ENCODE results near the gene SLC49A4. TPM values are rescaled to one million over a fixed set of nuclear protein-coding genes. Genes with fewer than 3 reads are reported as not detected.

The SLC49A4 gene
- total RNA-seq, 3 donors from 2014 or later (not counting 1 experiment from before 2014, with no cell fraction given) = 5.6 to 8.0 (median 7.5) TPM

- DNase-seq (no peak), ATAC-seq (no peak)
- H3K27ac ChIP-seq (ENCODE audit: low read length) = no peak overlapping the region
- H3K36me3 ChIP-seq (ENCODE audit: control insufficient read depth, insufficient read depth, low read length) = peaks cover 7% of the 10 kb centered on the region
- H3K27ac Mint-ChIP-seq = no peak overlapping the region
- no peak overlapping the region for H3K4me3 Mint-ChIP-seq
- no peaks in the 10 kb centered on the region for H3K9me3 Mint-ChIP-seq
- no peaks in the 10 kb centered on the region for H3K27me3 ChIP-seq (ENCODE audit: control insufficient read depth, insufficient read depth, low read length)
- H3K4me3 ChIP-seq (ENCODE audit: low read length) = no peak overlapping the region
- H3K4me1 ChIP-seq (ENCODE audit: control insufficient read depth, insufficient read depth, low read length) = peaks cover 6% of the 10 kb centered on the region
- intact Hi-C loops (cut with micrococcal nuclease) = no loop called here
- H3K9me3 ChIP-seq (ENCODE audit: control insufficient read depth, insufficient read depth, low read length) = no peaks in the 10 kb centered on the region
- H3K4me1 Mint-ChIP-seq = peaks cover 15% of the 10 kb centered on the region in 2 donors
- WGBS (ENCODE audit: insufficient coverage) = 96% methylated on average over 4 of the region's 4 CpGs
- H3K36me3 Mint-ChIP-seq = no peaks in the 10 kb centered on the region
- no peak for TF ChIP-seq CTCF (IDR thresholded peaks at IDR 0.05)
- no peaks in the 10 kb centered on the region for H3K27me3 Mint-ChIP-seq (ENCODE audit: low read depth in 2 of 2)
Observed at GRCh38 chr3:122880173-122880572, 85.3 kb downstream of the SLC49A4 start.

GRCh38 chr3:122880624-122881023 is 85.8 kb downstream of the SLC49A4 start:
- Histone ChIP-seq H3K9me3 (ENCODE audit: control insufficient read depth, insufficient read depth, low read length) (no peaks in the 10 kb centered on the region), H3K27ac (ENCODE audit: low read length) (no peak overlapping the region), H3K27me3 (ENCODE audit: control insufficient read depth, insufficient read depth, low read length) (no peaks in the 10 kb centered on the region), H3K36me3 (ENCODE audit: control insufficient read depth, insufficient read depth, low read length) (peaks cover 7% of the 10 kb centered on the region), H3K4me1 (ENCODE audit: control insufficient read depth, insufficient read depth, low read length) (peaks cover 2% of the 10 kb centered on the region), H3K4me3 (ENCODE audit: low read length) (no peak overlapping the region)
- intact Hi-C loops (cut with micrococcal nuclease) = no loop called here
- Mint-ChIP-seq H3K9me3 (no peaks in the 10 kb centered on the region), H3K4me3 (no peak overlapping the region), H3K27ac (no peak overlapping the region), H3K27me3 (ENCODE audit: low read depth in 2 of 2) (no peaks in the 10 kb centered on the region), H3K36me3 (no peaks in the 10 kb centered on the region), H3K4me1 (peaks cover 10% of the 10 kb centered on the region in 2 donors)
- TF ChIP-seq CTCF (IDR thresholded peaks at IDR 0.05) = no peak
- no peak for DNase-seq
- 93% methylated on average over 2 of the region's 4 CpGs for WGBS (ENCODE audit: insufficient coverage)
- ATAC-seq = no peak

- no peak for ATAC-seq
- H3K27ac ChIP-seq (ENCODE audit: low read length) = no peak overlapping the region
- no peaks in the 10 kb centered on the region for H3K9me3 ChIP-seq (ENCODE audit: control insufficient read depth, insufficient read depth, low read length)
- no peak overlapping the region for H3K4me3 ChIP-seq (ENCODE audit: low read length)
- Mint-ChIP-seq H3K4me3 (no peak overlapping the region), H3K4me1 (no peaks in the 10 kb centered on the region), H3K27me3 (ENCODE audit: low read depth in 2 of 2) (no peaks in the 10 kb centered on the region), H3K36me3 (no peaks in the 10 kb centered on the region), H3K27ac (no peak overlapping the region), H3K9me3 (no peaks in the 10 kb centered on the region)
- no peaks in the 10 kb centered on the region for H3K4me1 ChIP-seq (ENCODE audit: control insufficient read depth, insufficient read depth, low read length)
- H3K27me3 ChIP-seq (ENCODE audit: control insufficient read depth, insufficient read depth, low read length) = no peaks in the 10 kb centered on the region
- TF ChIP-seq CTCF (IDR thresholded peaks at IDR 0.05) = no peak
- intact Hi-C loops (cut with micrococcal nuclease) = no loop called here
- no CpG with 5 or more reads among the region's 2 CpGs for WGBS (ENCODE audit: insufficient coverage)
- no peak for DNase-seq
- H3K36me3 ChIP-seq (ENCODE audit: control insufficient read depth, insufficient read depth, low read length) = peaks cover 7% of the 10 kb centered on the region
Observed at GRCh38 chr3:122882361-122882947, 87.6 kb downstream of the SLC49A4 start.

GRCh38 chr3:122886251-122886650 is 91.4 kb downstream of the SLC49A4 start:
- WGBS (ENCODE audit: insufficient coverage) = 94% methylated on average over 3 of the region's 4 CpGs
- no peak overlapping the region for H3K4me3 Mint-ChIP-seq
- H3K27me3 ChIP-seq (ENCODE audit: control insufficient read depth, insufficient read depth, low read length) = no peaks in the 10 kb centered on the region
- intact Hi-C loops (cut with micrococcal nuclease) = no loop called here
- no peak overlapping the region for H3K27ac ChIP-seq (ENCODE audit: low read length)
- DNase-seq (no peak), ATAC-seq (no peak)
- H3K27me3 Mint-ChIP-seq (ENCODE audit: low read depth in 2 of 2) = no peaks in the 10 kb centered on the region
- TF ChIP-seq CTCF (IDR thresholded peaks at IDR 0.05) = no peak
- H3K4me3 ChIP-seq (ENCODE audit: low read length) = no peak overlapping the region
- H3K36me3 ChIP-seq (ENCODE audit: control insufficient read depth, insufficient read depth, low read length) = peaks cover 2% of the 10 kb centered on the region
- H3K9me3 ChIP-seq (ENCODE audit: control insufficient read depth, insufficient read depth, low read length) = no peaks in the 10 kb centered on the region
- H3K4me1 Mint-ChIP-seq = peaks cover 0 to 3% of the 10 kb centered on the region in 2 donors
- H3K4me1 ChIP-seq (ENCODE audit: control insufficient read depth, insufficient read depth, low read length) = no peaks in the 10 kb centered on the region
- H3K9me3 Mint-ChIP-seq = no peaks in the 10 kb centered on the region
- no peaks in the 10 kb centered on the region for H3K36me3 Mint-ChIP-seq
- H3K27ac Mint-ChIP-seq = no peak overlapping the region

Measured in natural killer cell (primary cell).